ENCODE data around the gene ID1. TPM values are rescaled to one million over a fixed set of nuclear protein-coding genes. Genes with fewer than 3 reads are reported as not detected.

The ID1 gene
- total RNA-seq, 6 donors from 2014 or later: 226 to 911 (median 570) TPM

DNA sequence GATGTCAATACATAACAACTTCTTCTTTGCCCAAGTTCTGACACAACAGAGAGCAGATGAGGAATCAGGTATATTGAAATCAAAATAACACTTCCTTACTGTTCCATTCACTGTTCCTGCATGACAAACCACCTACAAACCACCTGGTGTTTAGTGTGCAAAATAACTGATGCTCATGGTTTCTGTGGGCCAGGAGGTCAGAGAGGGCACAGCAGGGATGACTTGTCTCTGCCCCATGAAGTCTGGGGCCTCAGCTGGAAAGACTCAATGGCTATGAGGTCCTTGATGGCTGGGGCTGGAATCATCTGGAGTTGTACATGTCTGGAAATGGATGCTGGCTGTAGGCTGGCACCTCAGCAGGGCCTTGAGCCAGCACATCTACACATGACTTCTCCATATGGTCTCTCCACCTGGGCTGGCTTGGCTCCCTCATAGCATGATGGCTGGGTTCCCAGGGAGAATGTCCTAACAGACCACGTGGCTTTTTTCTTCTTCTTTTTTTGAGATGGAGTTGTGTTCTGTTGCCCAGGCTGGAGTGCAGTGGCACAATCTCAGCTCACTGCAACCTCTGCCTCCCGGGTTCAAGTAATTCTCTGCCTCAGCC is 25.2 kb downstream of the ID1 start:
- 45 to 52% methylated on average over 2 of the region's 2 CpGs for WGBS, 2 donors
- Histone ChIP-seq H3K4me1 (peaks cover 0 to 7% (median 0%) of the 10 kb centered on the region in 4 donors), H3K9me3 (no peaks in the 10 kb centered on the region), H3K27ac (no peak overlapping the region), H3K4me3 (no peak overlapping the region), H3K36me3 (no peaks in the 10 kb centered on the region), H3K27me3 (no peaks in the 10 kb centered on the region)
- DNase-seq (no peak), ATAC-seq (ENCODE audit: low FRiP score in 2 of 2) (no peak)
- TF ChIP-seq POLR2AphosphoS5 (IDR thresholded peaks at IDR 0.05): no peak
- TF ChIP-seq POLR2A (IDR thresholded peaks at IDR 0.05): no peak
- TF ChIP-seq, protein P1, sequence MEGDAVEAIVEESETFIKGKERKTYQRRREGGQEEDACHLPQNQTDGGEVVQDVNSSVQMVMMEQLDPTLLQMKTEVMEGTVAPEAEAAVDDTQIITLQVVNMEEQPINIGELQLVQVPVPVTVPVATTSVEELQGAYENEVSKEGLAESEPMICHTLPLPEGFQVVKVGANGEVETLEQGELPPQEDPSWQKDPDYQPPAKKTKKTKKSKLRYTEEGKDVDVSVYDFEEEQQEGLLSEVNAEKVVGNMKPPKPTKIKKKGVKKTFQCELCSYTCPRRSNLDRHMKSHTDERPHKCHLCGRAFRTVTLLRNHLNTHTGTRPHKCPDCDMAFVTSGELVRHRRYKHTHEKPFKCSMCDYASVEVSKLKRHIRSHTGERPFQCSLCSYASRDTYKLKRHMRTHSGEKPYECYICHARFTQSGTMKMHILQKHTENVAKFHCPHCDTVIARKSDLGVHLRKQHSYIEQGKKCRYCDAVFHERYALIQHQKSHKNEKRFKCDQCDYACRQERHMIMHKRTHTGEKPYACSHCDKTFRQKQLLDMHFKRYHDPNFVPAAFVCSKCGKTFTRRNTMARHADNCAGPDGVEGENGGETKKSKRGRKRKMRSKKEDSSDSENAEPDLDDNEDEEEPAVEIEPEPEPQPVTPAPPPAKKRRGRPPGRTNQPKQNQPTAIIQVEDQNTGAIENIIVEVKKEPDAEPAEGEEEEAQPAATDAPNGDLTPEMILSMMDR (IDR thresholded peaks at IDR 0.05): no peak
- no peak for TF ChIP-seq EP300 (IDR thresholded peaks at IDR 0.05)

DNA sequence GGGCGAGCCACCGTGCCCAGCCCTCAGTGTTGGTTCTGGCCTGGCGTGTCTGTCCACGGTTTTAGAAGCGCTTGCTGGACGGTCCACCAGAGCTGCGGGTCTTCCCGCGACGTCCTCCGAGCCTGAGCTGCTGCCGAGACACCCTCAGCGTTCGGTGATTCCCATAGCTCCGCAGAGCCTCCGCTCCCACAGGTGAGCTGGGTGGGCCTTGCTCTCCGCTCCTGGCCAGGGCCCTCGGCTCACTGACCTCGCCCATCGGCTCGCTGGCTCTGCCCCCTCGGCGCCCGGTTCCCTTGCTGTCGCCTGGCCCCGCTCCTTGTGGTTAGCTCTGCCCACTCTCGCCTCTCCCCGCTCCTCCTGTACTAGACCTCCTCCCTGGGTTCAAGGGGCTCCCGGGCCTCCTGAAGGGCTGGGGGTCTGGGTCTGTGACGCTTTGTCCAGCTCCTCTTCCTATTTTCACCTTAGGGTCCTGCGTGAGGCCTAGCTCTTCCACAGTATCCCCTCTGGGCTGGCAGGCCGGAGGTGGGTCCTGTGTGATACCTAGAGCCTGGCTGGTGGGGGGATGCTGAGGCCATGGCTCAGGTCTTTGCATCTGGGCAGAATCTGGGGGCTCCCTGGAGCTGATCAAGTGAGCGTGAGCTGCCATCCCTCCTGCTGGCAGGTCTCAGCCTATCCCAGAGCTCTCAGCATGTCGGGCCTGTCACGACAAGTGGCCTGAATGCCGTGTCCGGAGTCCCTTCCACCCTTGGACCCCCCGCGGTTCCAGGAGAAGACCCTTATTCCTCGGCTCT is 27.7 kb downstream of the ID1 start:
- peak in 1 of 2 donors; percentile 81 for DNase-seq
- H3K27ac ChIP-seq: peak overlapping the region in 3 of 4 donors; percentile 49 to 71 (median 64)
- no peak for TF ChIP-seq POLR2AphosphoS5 (IDR thresholded peaks at IDR 0.05)
- TF ChIP-seq, protein P1 (IDR thresholded peaks at IDR 0.05): no peak
- no peak for TF ChIP-seq POLR2A (IDR thresholded peaks at IDR 0.05)
- TF ChIP-seq EP300 (IDR thresholded peaks at IDR 0.05): no peak
- 91 to 92% methylated on average over 33 to 40 of the region's 40 CpGs for WGBS, 2 donors
- H3K4me1 ChIP-seq: peaks cover 0 to 7% (median 0%) of the 10 kb centered on the region in 4 donors
- peaks cover 0 to 4% (median 0%) of the 10 kb centered on the region in 4 donors for H3K27me3 ChIP-seq
- ATAC-seq (ENCODE audit: low FRiP score in 2 of 2): peak in 1 of 2 donors; percentile 5
- no peak overlapping the region for H3K4me3 ChIP-seq
- H3K36me3 ChIP-seq: no peaks in the 10 kb centered on the region
- no peaks in the 10 kb centered on the region for H3K9me3 ChIP-seq

DNA sequence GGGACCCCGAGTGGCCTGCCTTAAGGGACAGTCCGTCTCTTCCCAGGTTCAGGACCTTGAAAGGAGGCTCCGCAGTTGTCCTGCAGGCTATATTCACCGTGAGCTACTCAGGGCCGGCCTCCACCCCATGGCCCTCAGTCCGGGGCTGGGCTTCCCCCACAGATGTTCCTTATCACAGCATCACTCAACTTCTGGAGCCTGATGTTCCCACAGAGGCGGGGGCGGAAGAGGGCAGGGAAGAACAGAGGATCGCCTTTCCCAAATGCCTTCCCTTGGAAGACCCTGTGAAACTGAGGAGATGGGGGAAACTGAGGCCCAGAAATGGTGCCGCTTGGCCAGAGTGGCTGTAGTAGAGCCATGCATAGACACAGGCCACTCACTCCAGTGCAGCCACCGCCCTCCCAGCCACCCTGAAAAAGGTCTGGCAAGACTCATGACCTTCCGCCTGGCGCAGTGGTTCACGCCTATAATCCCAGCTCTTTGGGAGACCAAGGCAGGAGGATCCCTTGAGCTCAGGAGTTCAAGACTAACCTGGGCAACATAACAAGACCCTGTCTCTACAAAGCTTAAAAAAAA is 28.3 kb downstream of the ID1 start:
- H3K36me3 ChIP-seq: no peaks in the 10 kb centered on the region
- peaks cover 0 to 5% (median 0%) of the 10 kb centered on the region in 4 donors for H3K27me3 ChIP-seq
- WGBS, 2 donors: 83 to 84% methylated on average over 14 of the region's 14 CpGs
- H3K9me3 ChIP-seq: no peaks in the 10 kb centered on the region
- ATAC-seq (ENCODE audit: low FRiP score in 2 of 2) (peak; percentile 9 to 44), DNase-seq (no peak)
- peaks cover 0 to 7% (median 0%) of the 10 kb centered on the region in 4 donors for H3K4me1 ChIP-seq
- H3K27ac ChIP-seq: peak overlapping the region in 3 of 4 donors; percentile 49 to 71 (median 64)
- H3K4me3 ChIP-seq: no peak overlapping the region
- TF ChIP-seq, protein P1 (IDR thresholded peaks at IDR 0.05): no peak
- TF ChIP-seq POLR2A (IDR thresholded peaks at IDR 0.05) (no peak), EP300 (IDR thresholded peaks at IDR 0.05) (peak in 2 of 4 donors; percentile 56 to 81), POLR2AphosphoS5 (IDR thresholded peaks at IDR 0.05) (peak; percentile 73 to 79)

DNA sequence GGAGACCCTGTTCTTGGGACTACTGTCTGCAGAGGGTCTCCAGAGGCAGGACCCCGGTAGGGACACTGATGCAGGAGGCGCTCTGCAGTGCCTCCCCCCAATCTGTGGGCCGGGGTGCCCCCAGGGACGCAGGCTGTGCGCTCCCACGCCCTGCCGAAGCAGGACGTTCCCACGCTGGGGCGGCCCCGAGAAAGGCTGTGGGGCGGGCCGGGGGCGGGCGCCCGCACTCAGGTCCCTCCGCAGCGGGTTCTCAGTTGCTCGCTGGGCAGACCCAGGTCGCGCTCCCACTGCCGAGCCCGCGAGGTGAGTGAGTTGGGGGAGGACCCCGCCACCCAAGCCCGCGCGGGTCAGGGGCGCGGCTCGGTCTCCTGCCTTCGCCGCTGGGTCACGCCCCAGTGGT is 32.6 kb downstream of the ID1 start, which contains the start of gene COX4I2:
TSS of gene COX4I2 (plus strand) at position 253 of the 400 bp plus-strand sequence. CDS start 1,106 bp downstream, outside the sequence.
- Histone ChIP-seq H3K27me3 (peaks cover 0 to 5% (median 0%) of the 10 kb centered on the region in 4 donors), H3K4me3 (peak within 1 kb of the TSS in 3 of 4 donors; percentile 5 to 26 (median 22)), H3K27ac (peak within 1 kb of the TSS; percentile 44 to 72 (median 53)), H3K36me3 (no peaks in the 10 kb centered on the region), H3K9me3 (no peaks in the 10 kb centered on the region), H3K4me1 (peaks cover 0 to 7% (median 0%) of the 10 kb centered on the region in 4 donors)
- ATAC-seq (ENCODE audit: low FRiP score in 2 of 2) (peak in 1 of 2 donors; percentile 34), DNase-seq (peak in 1 of 2 donors; percentile 83)
- WGBS, 2 donors: 38 to 40% methylated on average over 6 to 32 of the region's 34 CpGs
- TF ChIP-seq EP300 (IDR thresholded peaks at IDR 0.05): no peak
- peak in 1 of 4 donors; percentile 23 for TF ChIP-seq POLR2A (IDR thresholded peaks at IDR 0.05)

DNA sequence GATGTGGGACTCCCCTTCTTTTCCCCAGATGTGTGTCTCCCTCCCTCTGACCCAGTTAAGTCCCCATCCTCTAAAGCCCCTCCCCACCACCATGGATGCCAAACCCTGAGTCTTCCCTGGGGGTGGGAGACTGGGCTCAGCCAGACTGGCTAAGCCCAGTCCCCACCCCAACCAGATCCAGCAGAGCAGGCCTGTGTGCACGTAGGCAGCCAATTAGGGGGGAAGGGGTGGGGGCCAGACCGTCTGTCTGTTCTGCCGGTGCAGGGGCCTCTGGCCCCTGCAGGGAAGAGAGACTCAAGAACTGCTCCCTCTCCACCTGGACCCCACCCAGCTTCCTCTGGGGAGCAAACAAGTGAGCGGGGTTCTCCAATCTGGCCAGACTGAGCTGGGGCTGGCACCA is 33.2 kb downstream of the ID1 start:
- ATAC-seq (ENCODE audit: low FRiP score in 2 of 2) (no peak), DNase-seq (no peak)
- H3K27ac ChIP-seq: peak overlapping the region; percentile 44 to 72 (median 53)
- no peaks in the 10 kb centered on the region for H3K36me3 ChIP-seq
- H3K4me1 ChIP-seq: peaks cover 0 to 7% (median 0%) of the 10 kb centered on the region in 4 donors
- no peaks in the 10 kb centered on the region for H3K9me3 ChIP-seq
- TF ChIP-seq POLR2AphosphoS5 (IDR thresholded peaks at IDR 0.05) (no peak), EP300 (IDR thresholded peaks at IDR 0.05) (no peak), POLR2A (IDR thresholded peaks at IDR 0.05) (no peak)
- TF ChIP-seq, protein P1 (IDR thresholded peaks at IDR 0.05): no peak
- H3K4me3 ChIP-seq: peak overlapping the region in 3 of 4 donors; percentile 5 to 26 (median 7)
- peaks cover 0 to 5% (median 0%) of the 10 kb centered on the region in 4 donors for H3K27me3 ChIP-seq
- WGBS, 2 donors: 47 to 72% methylated on average over 3 to 4 of the region's 4 CpGs
